Omental fat pad (tissue), 4 donors: ENCODE measurements around the gene LUZP1. TPM values are rescaled to one million over a fixed set of nuclear protein-coding genes. Genes with fewer than 3 reads are reported as not detected.

Experiments
- ATAC-seq: fragments of 150-250 bp; one replicate; pipeline ENCODE4 v1.9.1; 2016; ENCODE audit warnings: mild to moderate bottlenecking, moderate library complexity; ENCODE audit not compliant: low FRiP score
- DNase-seq: peaks from one replicate; pipeline ENCODE4 v3.0.0-alpha.2; 2019; ENCODE audit warnings: low spot score
- CTCF ChIP-seq, 3 donors: fragments of 450-650 bp; IDR thresholded peaks; one replicate each; pipeline ENCODE4 v1.5.1; 2016 to 2017; ENCODE audit warnings: antibody characterized with exemption in 3 of 3, mild to moderate bottlenecking in 3 of 3, moderate library complexity in 2 of 3
- total RNA-seq, 4 donors: library from RNA; depleted of rRNA; stranded (reverse); fragments of >200 nt; gene quantifications; one replicate each; pipeline ENCODE4 v1.1.0, GENCODE V29; 2016

Gene LUZP1
- total RNA-seq, 4 donors from 2014 or later = 20.9 to 35.9 (median 31.3) TPM

GRCh38 chr1:23187637-23188036, 19.0 kb upstream of the LUZP1 start:
- no peak for ATAC-seq
- DNase-seq = no peak
- TF ChIP-seq CTCF (IDR thresholded peaks at IDR 0.05) = no peak

- ATAC-seq (no peak), DNase-seq (no peak)
- TF ChIP-seq CTCF (IDR thresholded peaks at IDR 0.05) = no peak
These were observed 16.7 kb upstream of the LUZP1 start for GRCh38 chr1:23185381-23185780.

GRCh38 chr1:23184212-23184934, 15.7 kb upstream of the LUZP1 start:
- DNase-seq = no peak
- ATAC-seq = no peak
- TF ChIP-seq CTCF (IDR thresholded peaks at IDR 0.05) = peak in 2 of 3 donors; percentile 51 to 81

- ATAC-seq (no peak), DNase-seq (no peak)
- no peak for TF ChIP-seq CTCF (IDR thresholded peaks at IDR 0.05)
These were observed 11.2 kb upstream of the LUZP1 start for GRCh38 chr1:23179862-23180261.

- no peak for TF ChIP-seq CTCF (IDR thresholded peaks at IDR 0.05)
- no peak for DNase-seq
- ATAC-seq = no peak
These were observed 10.3 kb upstream of the LUZP1 start for GRCh38 chr1:23178950-23179349.

GRCh38 chr1:23178414-23178813, 9.8 kb upstream of the LUZP1 start:
- DNase-seq = no peak
- no peak for ATAC-seq
- no peak for TF ChIP-seq CTCF (IDR thresholded peaks at IDR 0.05)
